Activated CD8-positive, alpha-beta memory T cell treated with anti-CD3 and anti-CD28 coated beads, Interleukin-2, amount 50 U/mL, for 24 hours (primary cell): Measurements from ENCODE around the gene RPL9.
"Not testable (repeated sequence)": the region's sequence is repeated elsewhere in the genome, so short reads cannot be mapped to it uniquely, and the experiment has no call there.

ENCODE experiments used
- DNase-seq: peaks from one replicate; pipeline ENCODE4 v3.0.0-alpha.2; 2020; ENCODE audit errors: extremely low read depth

The RPL9 gene

DNA sequence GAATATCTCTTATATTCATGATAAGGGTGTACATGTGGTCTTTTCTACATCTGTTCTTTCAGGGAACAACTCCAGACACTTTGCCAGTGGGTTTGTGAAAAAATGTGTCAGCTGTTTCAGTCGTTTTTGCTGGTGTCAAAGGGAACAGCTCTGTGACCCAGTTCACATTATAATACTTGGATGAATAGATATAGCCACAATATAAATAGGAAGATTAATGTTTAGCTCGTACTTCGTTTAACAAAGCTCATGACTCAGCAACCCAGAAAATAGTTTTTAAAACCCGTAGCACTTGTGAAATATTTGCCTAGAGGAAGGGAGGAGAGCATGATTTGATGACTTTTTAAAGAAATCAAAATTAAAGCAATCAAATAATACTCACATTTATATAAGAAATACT, 8.0 kb upstream of the RPL9 start:
- DNase-seq, result no peak

DNA sequence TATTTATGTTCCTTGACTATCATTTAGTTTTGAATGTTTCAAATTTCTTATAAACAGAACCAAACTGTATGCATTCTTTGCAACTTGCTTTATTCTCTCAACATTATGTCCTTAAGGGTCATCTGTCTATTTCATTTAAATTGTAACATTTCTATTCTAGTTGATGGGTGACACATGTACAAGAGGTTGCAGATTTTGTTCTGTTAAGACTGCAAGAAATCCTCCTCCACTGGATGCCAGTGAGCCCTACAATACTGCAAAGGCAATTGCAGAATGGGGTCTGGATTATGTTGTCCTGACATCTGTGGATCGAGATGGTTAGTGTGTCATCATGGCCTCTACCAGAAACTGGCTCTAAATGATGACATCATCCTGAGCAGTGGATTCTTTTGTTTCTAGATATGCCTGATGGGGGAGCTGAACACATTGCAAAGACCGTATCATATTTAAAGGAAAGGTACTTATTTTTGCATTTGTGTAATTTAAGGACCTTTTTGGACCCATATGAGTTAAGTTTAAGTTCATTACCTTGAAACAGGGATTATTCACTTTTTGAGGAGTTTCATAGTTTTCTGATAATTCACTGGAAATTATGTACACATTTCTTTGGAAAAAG, 6.3 kb upstream of the RPL9 start:
- DNase-seq, result no peak

DNA sequence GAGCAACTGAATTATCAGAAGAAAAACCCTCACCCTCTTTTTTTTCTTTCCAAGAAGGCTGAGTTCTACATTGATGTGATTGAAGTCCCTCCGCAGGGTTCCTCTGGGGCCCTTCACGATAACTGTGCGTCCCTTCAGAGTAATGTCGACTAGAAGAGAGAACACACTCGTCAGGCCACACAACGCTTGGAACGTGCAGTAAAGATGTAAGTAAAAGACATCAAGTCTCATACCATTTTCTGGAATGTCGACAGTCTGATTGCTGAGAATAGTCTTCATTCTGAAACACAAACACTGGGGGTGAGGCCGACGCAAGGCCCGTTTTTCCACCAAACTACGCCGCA, 589 bp downstream of the RPL9 start:
- DNase-seq, result not testable (repeated sequence)

DNA sequence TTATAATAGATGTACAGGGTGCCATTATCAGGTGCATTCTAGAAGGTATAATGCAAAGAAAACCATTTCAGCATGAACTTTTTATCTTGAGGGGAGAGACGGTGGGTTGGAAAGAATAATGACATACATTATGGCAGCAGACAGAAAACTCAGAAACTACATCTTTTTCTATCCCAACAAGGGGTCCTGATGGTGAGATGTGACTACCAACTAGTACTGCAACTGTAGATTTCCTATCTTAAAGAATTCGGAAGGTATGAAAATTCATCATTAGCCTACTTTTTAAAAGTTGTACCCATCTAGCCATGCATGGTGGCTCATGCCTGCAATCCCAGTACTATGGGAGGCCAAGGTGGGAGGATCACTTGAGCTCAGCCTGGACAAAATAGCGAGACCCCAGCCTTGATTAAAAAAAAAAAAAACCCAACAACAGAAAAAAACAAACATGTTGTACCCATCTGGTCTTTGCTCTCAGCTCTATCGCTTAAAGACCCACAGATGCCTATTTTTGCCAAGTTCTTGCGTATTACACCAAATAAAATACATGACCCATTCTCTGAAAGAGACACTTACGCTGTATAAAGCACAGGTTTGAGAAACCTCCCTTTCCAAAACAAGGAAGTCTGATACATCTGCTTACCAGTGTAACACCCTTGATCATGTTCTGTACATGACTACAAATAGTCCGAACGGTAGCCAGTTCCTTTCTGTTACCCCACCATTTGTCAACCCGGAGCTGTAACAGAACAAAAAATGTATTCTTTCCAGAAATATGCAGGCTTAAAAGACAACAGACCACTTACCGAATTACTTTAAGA, 1.6 kb downstream of the RPL9 start:
- no peak for DNase-seq

DNA sequence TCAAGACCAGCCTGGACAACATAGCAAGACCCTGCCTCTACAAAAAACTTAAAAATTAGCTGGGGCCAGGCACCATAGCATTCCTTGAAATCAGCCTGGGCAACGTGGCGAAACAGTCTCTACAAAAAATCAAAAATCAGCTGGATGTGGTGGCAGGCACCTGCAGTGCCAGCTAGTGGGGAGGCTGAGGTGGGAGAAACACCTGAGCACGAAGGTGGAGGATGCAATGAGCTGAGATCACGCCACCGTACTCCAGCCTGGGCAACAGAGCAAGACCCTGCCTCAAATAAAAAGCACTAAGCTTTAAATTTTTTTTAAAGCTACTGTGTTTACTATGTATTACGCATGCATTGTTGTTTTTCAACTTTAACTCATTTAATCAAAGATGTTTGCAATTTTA, 3.2 kb downstream of the RPL9 start:
- DNase-seq, result no peak

DNA sequence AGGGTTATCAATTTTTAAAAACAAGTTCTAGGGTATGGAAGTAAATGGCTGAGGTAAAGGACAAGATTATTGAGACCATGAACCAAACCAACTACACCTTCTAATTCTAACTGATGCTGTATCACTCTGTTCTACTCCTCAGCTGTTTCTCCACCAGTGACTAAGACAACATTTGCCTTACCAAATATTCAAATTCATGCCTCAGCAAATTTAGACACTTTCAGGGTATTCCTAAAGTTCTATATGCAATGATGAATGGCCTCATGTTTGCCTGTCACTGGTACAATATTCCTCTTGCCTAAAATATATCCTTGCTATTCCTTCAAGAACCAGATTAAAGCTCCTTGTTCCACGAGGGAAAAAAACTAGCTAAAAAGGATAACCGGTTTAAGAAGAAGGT, 5.0 kb downstream of the RPL9 start:
- DNase-seq, result no peak

DNA sequence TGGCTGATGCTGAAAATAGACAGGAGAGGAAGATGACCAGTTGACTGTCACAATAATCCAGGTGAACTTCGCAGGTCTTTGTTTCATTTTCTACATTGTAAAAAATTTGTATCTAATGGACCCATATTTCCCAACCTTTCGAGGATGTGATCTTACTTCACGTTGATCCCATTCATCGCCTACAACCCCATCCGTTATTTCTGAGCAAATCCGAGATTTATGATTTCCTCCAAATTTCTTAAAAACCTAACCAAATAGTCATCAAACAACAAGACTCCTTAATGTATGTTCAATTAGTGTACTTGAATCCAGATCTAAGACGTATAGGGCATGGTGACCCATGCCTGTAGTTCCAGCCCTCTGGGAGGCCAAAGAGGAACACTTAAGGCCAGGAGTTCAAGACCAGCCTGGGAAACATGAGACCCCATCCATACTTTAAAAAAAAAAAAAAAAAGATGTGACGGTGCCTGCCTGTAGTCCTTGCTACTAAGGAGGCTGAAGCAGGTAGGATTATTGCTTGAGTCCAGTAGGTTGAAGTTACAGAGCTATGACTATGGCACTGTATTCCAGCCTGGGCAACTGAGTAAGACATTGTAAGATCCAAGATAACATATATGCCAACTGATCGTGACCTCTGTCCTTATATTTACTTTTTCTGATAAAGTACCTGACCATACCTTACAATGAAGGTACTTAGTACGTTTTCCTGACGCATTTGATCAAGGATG, 5.7 kb downstream of the RPL9 start:
- no peak for DNase-seq

DNA sequence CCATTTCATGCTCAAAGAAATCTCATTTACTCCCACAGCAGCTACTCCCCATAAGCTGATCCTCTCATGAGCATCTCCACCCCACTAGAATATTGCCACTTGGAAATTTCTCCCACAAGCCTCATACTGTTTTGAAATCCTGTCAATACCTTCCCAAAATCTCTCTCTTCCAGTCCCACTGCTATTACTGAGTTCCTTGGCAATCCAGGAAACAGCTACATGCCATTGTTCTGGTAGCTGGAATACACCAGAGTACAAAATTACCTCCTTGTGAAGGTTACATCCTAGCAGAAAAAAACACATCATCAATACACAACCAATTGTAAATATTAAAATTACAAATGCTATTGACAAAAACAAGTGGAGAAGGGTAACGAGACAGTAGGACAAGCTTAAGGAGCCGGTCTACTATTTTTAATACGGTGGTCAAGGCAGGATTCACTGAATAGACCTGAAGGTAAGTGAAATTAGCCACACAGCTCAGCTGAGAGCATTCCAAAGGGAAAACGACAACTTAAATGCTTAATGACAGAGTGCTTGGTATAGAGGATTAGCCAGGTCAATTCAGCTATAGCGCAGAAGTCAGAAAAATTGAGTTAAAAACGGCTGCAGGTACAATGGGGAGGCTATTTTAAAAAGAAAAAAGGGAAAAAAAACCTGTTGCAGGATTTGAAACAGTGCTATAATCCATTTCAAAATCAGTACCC, 6.4 kb downstream of the RPL9 start:
- DNase-seq, result no peak

DNA sequence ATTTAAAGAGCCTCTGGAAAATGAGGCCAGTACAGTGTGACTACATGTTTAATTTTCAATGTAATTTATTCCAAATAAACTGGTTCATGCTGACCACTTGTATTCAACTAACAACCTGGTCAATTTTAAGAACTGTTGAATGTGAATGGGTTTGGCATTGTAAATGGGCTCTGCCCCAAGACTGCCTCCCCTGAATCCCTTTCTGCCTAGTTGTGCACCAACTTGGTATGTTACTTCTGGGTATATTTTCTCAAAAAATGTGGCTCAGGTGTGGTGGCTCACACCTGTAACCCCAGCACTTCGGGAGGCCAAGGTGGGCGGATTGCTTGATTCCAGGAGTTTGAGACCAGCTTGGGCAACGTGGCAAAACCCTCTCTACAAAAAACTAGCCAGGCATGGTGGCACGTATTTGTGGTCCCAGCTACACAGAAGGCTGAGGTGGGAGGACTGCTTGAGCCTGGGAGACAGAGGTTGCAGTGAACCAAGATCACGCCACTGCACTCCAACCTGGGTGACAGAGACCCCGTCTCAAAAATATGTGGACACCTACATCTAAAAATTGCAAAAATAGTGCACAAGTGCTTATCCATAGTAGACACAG, 7.2 kb downstream of the RPL9 start:
- no peak for DNase-seq

DNA sequence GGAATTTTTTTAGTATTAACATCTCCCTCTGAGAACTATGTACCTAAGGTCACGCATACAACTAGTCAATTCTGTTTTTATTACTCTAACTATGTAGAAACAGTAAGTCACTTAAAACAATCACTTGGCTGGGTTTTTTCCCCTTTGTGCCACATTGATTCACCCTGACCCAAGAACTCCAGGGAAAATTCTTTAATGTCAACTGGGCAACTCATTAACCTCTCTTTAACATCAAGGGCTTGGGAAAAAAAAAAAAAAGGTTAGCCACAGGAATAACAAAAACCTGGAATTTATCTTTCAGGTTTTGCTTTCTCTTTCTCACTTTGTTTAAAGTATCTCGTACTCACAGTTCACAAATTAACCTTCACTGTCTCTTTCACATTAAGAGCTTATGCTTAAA, 8.1 kb downstream of the RPL9 start:
- no peak for DNase-seq

DNA sequence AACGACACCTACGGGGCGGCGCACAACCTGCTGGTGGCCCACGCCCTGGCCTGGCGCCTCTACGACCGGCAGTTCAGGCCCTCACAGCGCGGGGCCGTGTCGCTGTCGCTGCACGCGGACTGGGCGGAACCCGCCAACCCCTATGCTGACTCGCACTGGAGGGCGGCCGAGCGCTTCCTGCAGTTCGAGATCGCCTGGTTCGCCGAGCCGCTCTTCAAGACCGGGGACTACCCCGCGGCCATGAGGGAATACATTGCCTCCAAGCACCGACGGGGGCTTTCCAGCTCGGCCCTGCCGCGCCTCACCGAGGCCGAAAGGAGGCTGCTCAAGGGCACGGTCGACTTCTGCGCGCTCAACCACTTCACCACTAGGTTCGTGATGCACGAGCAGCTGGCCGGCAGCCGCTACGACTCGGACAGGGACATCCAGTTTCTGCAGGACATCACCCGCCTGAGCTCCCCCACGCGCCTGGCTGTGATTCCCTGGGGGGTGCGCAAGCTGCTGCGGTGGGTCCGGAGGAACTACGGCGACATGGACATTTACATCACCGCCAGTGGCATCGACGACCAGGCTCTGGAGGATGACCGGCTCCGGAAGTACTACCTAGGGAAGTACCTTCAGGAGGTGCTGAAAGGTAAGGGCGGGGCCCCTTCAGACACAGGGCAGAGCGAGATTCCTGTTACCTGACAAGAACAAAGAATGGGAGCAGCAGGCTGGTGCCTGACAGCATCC, 11.7 kb downstream of the RPL9 start:
- DNase-seq, result no peak

DNA sequence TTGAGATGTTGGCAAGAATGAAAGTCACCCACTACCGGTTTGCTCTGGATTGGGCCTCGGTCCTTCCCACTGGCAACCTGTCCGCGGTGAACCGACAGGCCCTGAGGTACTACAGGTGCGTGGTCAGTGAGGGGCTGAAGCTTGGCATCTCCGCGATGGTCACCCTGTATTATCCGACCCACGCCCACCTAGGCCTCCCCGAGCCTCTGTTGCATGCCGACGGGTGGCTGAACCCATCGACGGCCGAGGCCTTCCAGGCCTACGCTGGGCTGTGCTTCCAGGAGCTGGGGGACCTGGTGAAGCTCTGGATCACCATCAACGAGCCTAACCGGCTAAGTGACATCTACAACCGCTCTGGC, 12.3 kb downstream of the RPL9 start:
- no peak for DNase-seq

DNA sequence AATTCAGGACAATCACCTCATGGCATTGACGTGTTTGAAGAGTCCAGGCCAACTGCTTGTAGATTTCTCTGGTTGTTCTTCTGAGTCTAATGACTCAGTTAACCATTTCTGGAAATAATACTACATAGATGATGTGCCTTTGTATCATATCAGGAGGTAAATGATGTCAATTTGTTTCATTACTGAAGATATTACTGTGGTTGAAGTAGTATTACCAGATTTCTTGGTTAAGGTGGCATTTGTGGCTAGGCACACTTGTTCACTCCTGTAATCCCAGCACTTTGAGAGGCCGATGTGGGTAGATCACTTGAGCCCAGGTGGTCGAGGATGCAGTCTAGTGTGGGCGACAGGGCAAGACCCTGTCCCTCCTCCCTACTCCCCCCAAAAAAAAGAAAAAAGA, 15.7 kb downstream of the RPL9 start:
- no peak for DNase-seq

DNA sequence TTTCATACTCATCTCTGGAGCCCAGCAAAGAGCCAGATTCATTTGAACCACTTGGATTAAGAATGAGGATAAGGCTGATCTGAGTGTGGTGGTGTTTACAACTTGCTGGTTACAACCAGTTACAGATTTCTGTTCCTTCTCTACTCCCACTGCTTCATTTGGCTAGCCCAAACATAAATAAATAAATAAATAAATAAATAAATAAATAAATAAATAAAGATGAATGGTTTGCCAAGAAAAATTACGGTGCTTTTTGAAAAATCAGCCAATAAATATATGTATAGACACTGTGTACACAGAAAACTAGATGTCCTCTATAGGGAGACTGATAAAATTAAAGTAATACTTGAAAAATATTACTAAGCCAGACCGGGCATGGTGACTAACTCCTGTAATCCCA, 17.1 kb downstream of the RPL9 start:
- no peak for DNase-seq

DNA sequence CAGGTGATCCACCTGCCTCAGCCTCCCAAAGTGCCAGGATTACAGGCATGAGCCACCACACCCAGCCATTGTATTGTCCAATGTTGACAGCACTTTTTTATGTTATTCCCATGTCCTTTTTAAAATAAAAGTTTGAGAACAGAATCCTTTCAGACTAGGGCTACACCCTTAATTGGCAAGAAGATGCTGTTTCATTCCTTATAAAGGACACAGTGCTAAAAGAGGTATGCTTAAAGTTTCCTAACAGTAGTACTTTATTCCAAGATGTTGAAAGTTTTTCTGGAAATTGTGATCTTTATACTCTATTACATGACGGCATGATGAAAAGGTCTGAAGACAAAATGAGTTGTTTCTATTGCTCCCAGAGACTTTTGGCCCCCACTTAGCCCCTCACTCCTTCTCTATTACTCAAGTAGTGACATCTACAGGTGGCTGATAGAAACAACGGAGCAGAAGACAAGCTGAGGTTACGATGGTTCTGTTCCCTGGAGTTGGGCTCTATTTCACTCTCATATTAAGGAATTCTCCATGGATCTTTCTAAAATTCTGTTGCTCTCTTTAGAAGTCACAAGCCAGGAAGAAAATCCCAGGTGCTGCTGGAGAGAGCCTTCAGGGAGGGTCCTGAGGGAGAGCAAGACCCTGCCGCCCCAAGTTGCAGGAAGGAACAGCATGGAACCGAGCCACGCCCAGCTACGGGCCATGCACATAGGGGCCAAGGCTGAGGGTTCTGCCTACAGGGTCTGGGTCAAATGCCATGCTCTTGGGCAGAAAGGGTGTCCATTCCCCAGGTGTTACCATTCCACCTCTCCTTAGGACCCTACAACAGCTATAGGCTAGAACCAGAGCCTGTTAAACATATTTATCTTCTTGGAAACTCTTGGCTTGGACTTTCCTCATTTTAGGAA, 22.8 kb downstream of the RPL9 start:
- no peak for DNase-seq

DNA sequence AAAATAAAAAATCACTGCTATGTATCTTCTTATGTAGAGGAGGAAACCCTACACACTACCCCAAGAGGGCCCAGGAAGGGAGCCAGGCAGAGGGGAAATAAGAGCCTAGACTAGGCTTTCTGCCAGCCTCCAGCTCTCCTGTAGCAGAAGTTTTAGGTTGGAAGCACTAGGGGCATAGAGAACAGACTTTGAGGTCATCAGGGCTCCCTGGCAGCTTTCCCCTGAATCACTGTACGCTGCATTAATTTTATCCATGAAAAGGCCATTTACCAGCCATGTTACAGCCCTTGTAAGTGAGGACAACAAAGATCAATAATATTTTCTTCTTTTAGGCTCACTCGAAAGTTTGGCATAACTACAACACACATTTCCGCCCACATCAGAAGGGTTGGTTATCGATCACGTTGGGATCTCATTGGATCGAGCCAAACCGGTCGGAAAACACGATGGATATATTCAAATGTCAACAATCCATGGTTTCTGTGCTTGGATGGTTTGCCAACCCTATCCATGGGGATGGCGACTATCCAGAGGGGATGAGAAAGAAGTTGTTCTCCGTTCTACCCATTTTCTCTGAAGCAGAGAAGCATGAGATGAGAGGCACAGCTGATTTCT, 24.7 kb downstream of the RPL9 start:
- DNase-seq, result no peak

DNA sequence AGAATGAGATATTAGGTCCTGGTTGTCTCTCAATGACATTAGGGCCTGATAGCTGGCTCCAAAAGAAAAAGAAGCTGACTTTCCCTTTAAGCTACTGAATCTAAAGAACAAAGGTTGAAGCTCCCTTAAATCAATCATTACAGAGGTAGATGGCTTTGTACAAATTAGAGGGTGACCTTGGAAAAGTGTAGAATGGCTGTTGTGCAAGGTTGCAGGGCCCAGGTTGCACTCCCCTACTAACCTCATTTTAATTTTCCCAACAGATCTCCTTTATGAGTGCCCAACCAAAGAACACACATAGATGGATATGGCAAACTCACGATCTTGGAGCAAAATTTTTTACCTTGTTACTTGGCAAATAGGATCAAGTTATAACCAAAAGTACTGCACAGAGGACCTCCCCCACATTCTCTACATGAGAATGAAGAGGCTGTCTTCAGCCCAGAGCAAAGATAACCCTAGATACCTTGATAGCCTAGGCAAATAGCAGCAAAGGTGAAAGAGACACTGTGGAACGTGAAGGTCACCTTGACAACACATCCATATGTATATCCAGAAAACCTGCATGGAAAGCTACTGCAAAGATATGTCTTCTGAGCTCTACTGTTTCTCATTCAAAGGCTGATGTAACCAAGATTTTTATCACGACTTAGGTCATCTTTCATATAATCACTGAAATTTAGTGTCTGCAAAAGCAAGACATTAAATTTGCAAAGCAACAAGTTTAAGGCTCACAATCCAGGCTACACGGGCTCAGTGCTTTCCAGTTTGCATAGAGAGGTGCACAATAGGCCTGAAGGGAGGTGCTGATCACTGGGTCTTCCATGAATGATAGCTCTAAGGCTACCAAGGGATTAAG, 29.0 kb downstream of the RPL9 start:
- DNase-seq, result no peak

DNA sequence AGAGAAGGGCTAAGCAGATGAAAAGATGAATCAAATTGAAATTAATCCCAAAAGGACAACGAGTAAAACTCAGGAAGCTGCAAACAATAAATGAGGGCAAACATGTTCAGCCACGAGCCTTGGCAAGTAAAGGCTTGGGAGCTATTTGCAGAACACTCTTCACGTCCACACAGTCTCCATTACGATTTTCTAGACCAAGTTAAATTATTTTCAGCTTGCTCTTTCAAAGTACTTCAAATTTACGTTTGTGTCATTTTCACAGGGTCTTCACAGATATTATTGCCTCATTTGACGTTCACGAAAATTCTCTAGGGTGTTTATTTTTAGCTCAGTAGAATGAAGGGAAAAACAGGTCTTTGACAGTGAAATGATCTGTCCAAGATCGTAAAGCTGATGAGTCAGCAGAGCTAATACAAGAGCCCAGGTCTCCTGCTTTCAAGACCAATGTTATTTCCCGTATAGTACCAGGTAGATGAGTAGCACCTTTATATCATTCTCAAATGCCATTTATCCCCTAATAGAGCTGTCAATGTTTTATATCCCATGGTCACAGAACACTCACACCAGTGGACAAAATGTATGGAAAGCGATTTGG, 31.1 kb downstream of the RPL9 start:
- DNase-seq, result no peak

DNA sequence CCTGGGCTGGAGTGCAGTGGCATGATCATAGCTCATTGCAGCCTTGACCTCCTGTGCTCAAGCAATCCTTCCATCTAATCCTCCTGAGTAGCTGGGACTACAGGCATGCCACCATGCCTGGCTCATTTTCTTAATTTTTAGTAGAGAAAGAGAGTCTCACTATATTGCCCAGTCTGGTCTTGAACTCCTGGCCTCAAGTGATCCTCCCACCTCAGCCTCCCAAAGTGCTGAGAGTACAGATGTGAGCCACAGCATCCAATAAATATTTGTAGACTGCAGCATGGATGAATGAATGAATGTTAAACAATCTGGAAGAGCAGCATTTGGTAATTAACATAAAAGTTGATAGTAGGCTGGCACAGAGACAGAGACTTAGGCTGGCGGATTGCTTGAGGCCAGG, 32.0 kb downstream of the RPL9 start:
- DNase-seq, result no peak
